Measurements from ENCODE around the gene PHETA2. TPM values are rescaled to one million over a fixed set of nuclear protein-coding genes. Genes with fewer than 3 reads are reported as not detected.
"Not testable (repeated sequence)": the region's sequence is repeated elsewhere in the genome, so short reads cannot be mapped to it uniquely, and the experiment has no call there.

The PHETA2 gene
- total and polyA plus RNA-seq, 2 donors (not counting 3 experiments of a cell fraction or from before 2014, with no cell fraction given), result 25.4 to 29.9 TPM

GRCh38 chr22:42120231-42121021 lies 46.4 kb downstream of the PHETA2 start:
- H3K4me3 ChIP-seq (replicated peaks in 1 of 3; ENCODE audit: insufficient read depth in 1 of 3, low read depth in 1 of 3, low read length in 3 of 3); H3K4me1 ChIP-seq (ENCODE audit: control insufficient read depth, extremely low read depth, insufficient read depth, low read length); FAIRE-seq; dilution Hi-C loops (cut with MboI; ENCODE audit: extremely low pct_ligation_motif_present, low sequenced_read_pairs); H3K9me1 ChIP-seq (replicated peaks; ENCODE audit: control insufficient read depth, extremely low read depth, insufficient read depth, low read length); H3K27ac ChIP-seq (ENCODE audit: insufficient read depth, low read depth, low read length); H2AFZ ChIP-seq (ENCODE audit: low read depth, low read length); H3K27me3 ChIP-seq (ENCODE audit: control insufficient read depth in 2 of 2, insufficient read depth in 2 of 2, low read length in 2 of 2); CTCF ChIA-PET; H3K4me2 ChIP-seq (ENCODE audit: insufficient read depth, low read length); POLR2A ChIA-PET; DNase-seq (ENCODE audit: low read depth, low spot score); H4K20me1 ChIP-seq (replicated peaks; ENCODE audit: control insufficient read depth, extremely low read depth, insufficient read depth, low read length); H3K36me3 ChIP-seq (ENCODE audit: control insufficient read depth in 2 of 2, extremely low read depth in 1 of 2, insufficient read depth in 2 of 2, low read length in 2 of 2); intact Hi-C loops (cut with micrococcal nuclease); H3K9me3 ChIP-seq (replicated peaks; ENCODE audit: control insufficient read depth, insufficient read depth, low read length); H3K9ac ChIP-seq (replicated peaks; ENCODE audit: extremely low read depth, insufficient read depth, low read length); H3K79me2 ChIP-seq (ENCODE audit: control insufficient read depth, insufficient read depth, low read length); BruUV-seq (replicated peaks): not testable (repeated sequence)

GRCh38 chr22:42123529-42123928 lies 49.5 kb downstream of the PHETA2 start:
- H3K4me1 ChIP-seq (ENCODE audit: control insufficient read depth, extremely low read depth, insufficient read depth, low read length); POLR2A ChIA-PET; BruUV-seq (replicated peaks); H4K20me1 ChIP-seq (replicated peaks; ENCODE audit: control insufficient read depth, extremely low read depth, insufficient read depth, low read length); H3K79me2 ChIP-seq (ENCODE audit: control insufficient read depth, insufficient read depth, low read length); FAIRE-seq; H3K27me3 ChIP-seq (ENCODE audit: control insufficient read depth in 2 of 2, insufficient read depth in 2 of 2, low read length in 2 of 2); intact Hi-C loops (cut with micrococcal nuclease); H3K9me1 ChIP-seq (replicated peaks; ENCODE audit: control insufficient read depth, extremely low read depth, insufficient read depth, low read length); DNase-seq (ENCODE audit: low read depth, low spot score); H3K4me3 ChIP-seq (replicated peaks in 1 of 3; ENCODE audit: insufficient read depth in 1 of 3, low read depth in 1 of 3, low read length in 3 of 3); H3K27ac ChIP-seq (ENCODE audit: insufficient read depth, low read depth, low read length); H3K9me3 ChIP-seq (replicated peaks; ENCODE audit: control insufficient read depth, insufficient read depth, low read length); dilution Hi-C loops (cut with MboI; ENCODE audit: extremely low pct_ligation_motif_present, low sequenced_read_pairs); H2AFZ ChIP-seq (ENCODE audit: low read depth, low read length); H3K9ac ChIP-seq (replicated peaks; ENCODE audit: extremely low read depth, insufficient read depth, low read length); H3K4me2 ChIP-seq (ENCODE audit: insufficient read depth, low read length); H3K36me3 ChIP-seq (ENCODE audit: control insufficient read depth in 2 of 2, extremely low read depth in 1 of 2, insufficient read depth in 2 of 2, low read length in 2 of 2): not testable (repeated sequence)
- CTCF ChIA-PET, result interaction anchor here (0.7 kb wide), 1 partner anchor 33 kb away, joined by 3 read pairs; the partner anchor contains the start of gene NDUFA6

Measured in endothelial cell of umbilical vein (primary cell).